ENCODE data around the gene PTPRJ.
"Not testable (repeated sequence)": the region's sequence is repeated elsewhere in the genome, so short reads cannot be mapped to it uniquely, and the experiment has no call there.

PTPRJ gene

DNA sequence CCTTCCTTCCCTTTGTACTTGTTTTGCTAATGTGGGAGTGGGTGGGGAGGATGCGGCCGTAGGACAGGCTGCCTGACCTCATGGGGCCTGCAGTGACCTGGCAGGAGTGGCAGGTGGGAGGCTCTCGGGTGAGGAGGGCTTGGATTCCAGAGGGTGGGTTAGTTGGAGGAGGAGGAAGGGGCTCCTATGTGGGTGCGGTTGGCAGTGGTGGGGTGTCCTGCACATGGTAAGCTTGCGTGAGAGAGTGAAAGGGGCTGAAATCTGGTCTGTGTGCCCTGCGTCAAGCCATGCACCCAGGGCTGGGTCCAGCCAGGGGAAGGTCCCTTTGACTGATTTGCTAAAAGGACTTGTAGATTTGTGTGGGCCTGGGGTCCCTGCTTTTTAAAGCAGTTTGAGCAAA, 145.5 kb downstream of the PTPRJ start:
- DNase-seq: no peak

GRCh38 chr11:48127521-48128183, 147.3 kb downstream of the PTPRJ start:
- no peak for DNase-seq

- peak; percentile 34 for DNase-seq
Observed at GRCh38 chr11:48129697-48130395, 149.5 kb downstream of the PTPRJ start.

GRCh38 chr11:48134221-48134922, 154.0 kb downstream of the PTPRJ start:
- no peak for DNase-seq

GRCh38 chr11:48138222-48138621, 157.9 kb downstream of the PTPRJ start:
- no peak for DNase-seq

GRCh38 chr11:48139896-48140295, 159.5 kb downstream of the PTPRJ start:
- DNase-seq: not testable (repeated sequence)

DNA sequence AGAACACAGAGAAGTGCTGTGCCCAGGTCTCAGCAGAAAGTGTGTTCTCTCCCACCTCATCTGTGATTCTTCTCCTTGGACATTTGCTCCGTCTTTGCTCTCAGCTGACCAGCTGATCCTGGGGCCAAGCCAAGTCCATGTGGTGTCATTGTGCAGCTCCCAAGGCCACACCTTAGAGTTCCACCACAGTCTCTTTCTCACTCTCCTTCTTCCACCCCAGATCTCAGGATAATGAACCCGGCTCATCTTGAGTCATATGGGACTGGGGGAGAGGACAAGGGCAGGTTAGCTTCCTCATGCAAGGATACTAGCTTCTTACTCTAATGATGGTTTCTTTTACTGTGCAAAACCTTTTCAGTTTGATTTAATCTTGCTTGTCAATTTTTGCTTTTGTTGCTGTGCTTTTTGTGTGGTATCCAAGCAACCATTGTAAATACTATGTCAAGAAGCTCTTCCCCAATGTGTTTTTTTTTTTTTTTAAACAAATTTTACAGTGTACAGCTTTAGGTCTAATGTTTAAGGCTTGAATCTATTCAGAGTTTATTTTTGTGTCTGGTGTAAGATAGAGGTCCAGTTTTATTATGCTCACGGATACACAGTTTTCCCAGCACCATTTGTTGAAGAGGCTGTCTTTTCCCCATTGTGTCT, 161.2 kb downstream of the PTPRJ start:
- no peak for DNase-seq

DNA sequence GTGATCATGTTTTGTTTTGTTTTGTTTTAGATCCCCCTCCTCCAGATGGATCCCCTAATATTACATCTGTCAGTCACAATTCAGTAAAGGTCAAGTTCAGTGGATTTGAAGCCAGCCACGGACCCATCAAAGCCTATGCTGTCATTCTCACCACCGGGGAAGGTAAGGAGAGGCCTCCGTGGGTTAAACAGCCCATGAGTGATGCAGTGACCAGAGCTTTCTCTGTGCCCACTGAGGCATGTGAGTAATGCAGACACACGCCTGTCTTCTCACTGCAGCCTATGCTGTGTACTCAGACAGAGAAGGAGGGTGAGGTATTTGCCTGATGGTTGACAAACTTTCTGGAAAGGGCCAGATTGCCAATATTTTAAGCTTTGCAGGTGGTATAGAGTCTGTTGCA, 162.5 kb downstream of the PTPRJ start:
- DNase-seq: no peak

DNA sequence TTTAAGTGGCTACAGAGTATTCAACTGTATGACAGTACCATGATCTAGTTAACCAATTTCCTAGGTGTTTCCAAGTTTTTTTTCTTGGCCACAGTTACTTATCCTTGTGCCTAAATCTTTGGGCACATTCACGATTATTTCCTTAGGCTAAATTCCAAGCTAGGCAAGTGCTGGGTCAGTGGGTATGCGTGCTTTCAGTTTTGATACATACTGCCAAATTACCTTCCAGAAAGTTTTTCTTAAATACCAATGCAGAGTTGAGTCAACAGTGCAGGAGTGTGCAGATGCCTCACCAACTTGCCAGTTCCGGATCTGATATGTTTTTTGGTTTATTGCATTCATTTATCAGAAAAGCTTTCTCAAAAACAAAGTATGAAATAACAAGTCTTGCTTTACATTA, 168.4 kb downstream of the PTPRJ start:
- no peak for DNase-seq

DNA sequence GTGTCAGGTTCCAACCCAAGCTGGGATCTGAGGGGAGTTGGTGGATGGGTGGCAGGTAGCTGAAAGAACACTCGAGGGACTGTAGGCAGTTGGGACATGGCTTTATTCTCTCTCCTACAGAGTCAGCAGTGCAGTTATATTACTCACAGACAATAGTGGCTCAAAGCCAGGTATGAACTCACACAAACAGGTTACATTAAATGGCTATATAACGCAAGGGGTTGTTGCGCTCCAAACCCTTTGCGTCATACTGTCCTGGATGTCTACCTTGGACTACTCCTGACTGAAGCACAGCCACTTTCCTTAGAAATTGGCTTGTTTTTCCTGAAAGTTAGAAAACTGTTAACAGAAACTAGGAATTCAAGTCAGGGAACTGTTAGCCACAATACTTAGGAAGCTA, 169.9 kb downstream of the PTPRJ start:
- DNase-seq: no peak

DNA sequence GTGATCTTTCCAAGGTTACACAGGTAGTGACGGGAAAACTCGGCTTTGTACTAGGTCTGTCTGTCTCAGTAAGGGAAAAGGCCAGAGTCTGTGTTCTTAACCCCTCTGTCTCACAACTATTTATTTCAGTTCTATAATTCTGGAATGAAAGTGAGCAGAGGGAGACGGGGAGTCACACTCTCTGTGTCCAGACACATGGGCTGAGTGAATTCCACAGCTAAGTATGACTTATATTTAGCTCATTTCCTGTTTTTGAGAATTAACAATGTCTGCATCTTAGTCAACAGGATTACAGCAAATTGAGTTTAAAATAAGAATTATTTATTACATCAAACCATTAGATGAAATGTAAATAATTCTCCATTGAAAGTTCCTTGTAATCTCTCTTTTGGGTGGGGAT, 173.8 kb downstream of the PTPRJ start:
- DNase-seq: no peak

DNA sequence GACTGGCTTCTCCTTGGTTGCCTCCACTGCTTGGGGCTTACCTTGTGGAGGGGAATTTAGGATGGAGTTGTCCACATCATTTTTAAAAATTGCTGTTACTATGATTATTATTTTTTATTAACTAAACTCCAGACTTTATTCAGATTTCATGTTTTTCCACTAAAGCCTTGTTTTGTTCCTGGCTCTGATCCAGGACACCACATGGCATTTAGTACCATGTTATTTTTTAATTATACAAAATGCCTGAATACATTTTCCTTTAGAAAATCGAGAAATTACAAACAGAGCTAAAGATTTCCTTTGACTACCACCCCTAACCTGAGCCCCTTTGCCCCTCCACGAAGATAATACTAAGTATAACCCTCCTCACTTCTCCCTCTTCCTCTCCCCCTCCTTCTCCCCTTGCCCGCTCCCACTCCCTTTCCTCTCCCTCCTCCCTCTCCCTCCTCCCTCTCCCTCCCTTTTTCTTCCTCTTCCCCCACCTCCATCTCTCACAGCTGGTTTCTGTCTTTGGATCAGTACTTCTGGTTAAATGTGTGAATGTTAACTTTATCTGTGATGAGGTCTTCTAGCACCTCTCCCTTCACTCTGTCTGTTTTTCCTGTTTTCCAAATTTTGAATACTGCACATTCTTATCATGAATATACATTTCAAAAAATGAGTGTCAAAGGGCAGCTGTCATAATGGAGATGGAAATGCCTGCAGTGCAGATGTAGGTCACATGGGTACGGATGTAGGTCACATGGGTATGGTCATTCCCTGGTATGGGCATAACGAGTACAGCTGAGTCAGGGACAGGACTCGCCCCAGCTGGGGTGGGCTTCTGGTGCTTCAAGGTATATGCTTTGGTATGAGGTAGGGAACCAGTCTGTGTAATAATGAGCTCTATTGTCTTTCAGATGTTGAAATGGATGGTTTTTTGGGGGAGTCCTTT, 181.9 kb downstream of the PTPRJ start:
- no peak for DNase-seq

- DNase-seq: no peak
Observed at GRCh38 chr11:48162885-48163268, 182.5 kb downstream of the PTPRJ start.

- DNase-seq: no peak
Observed at GRCh38 chr11:48163360-48164100, 183.2 kb downstream of the PTPRJ start.

- no peak for DNase-seq
Observed at GRCh38 chr11:48164836-48165235, 184.5 kb downstream of the PTPRJ start.

DNA sequence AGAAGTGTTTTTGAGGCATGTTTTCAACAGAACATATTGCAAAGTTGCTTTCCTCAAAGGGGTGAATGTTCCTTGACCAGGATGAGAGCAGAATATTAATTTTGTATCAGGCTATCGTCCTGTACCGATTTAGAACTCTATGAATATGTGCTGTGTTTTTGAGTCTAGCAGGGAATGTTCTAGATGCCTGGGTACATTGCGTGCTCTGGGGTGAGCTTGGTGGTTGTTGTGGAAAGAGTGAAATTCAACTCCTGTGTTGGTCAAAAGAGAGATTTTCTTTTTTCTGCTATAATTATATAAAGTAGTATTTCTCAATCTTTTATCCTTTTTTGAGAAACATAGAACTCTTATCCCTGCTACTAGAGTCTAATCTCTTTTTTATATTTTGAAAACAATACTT, 185.1 kb downstream of the PTPRJ start:
- DNase-seq: no peak

GRCh38 chr11:48167380-48167779, 187.0 kb downstream of the PTPRJ start:
- no peak for DNase-seq

DNA sequence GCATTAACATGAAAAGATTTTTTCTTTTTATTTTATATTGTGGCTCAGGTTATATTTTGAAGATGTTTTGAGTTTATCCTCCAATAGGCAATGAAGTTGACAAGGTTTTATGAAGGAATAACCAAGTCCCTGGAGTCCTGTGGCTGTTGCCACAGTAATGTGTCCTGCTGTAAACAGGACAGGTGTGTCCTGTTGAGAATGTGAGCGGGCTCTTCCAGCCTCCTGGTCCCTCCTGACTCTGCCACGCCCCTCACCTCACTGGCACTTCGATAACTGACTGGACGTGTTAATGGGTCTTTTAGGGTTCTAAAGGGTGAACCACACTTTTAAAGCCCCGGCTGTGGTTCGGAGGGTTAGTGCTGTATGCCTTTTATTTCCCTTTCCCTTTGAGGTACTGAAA, 188.5 kb downstream of the PTPRJ start:
- no peak for DNase-seq

DNA sequence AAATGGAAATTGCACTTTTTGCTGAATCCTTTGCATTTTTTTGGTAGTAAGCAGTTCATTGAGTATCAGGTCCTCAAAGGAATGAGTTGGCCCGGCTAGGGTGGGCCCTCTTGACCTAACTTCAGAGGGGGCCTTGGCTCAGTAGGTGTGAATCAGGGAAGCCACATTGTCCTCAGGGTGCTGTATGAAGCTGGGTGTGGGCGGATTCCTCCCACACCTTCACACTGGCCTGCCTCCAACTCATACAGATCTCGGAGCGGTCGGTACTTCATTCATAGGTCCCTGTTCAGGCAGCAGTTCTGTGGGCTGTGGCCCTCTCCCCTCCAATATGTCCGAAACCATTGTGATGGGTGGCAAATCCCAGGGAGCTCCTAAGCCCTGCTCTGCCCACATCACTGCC, 188.9 kb downstream of the PTPRJ start:
- DNase-seq: no peak

- DNase-seq: no peak
Observed at GRCh38 chr11:48169717-48170116, 189.4 kb downstream of the PTPRJ start.

All from hematopoietic multipotent progenitor cell treated with erythropoietin and hydrocortisone succinate and interleukin-3 and kit ligand, for 6 days (in vitro differentiated cells).